Astrocyte (in vitro differentiated cells and primary cell): ENCODE results near the gene MS4A18. TPM values are rescaled to one million over a fixed set of nuclear protein-coding genes. Genes with fewer than 3 reads are reported as not detected.

Source experiments
- DNase-seq: peaks from one replicate; pipeline ENCODE4 v3.0.0-alpha.2; 2010; ENCODE audit warnings: low read depth
- FAIRE-seq: peaks from 2 replicates; lab custom pipeline; 2011; peaks lifted over from hg19 to GRCh38; lab: Jason Lieb, UNC
- H2AFZ ChIP-seq: 2 replicates; pipeline ENCODE4 v1.6.0; 2012; ENCODE audit warnings: low read depth, low read length, inconsistent platforms
- H3K27ac ChIP-seq: 2 replicates; pipeline ENCODE4 v1.5.1; 2011; ENCODE audit warnings: low read depth, low read length, inconsistent platforms
- H3K27me3 ChIP-seq: 2 replicates; pipeline ENCODE4 v1.6.0; 2011; ENCODE audit warnings: low read length, inconsistent platforms; ENCODE audit not compliant: insufficient read depth
- H3K36me3 ChIP-seq: 2 replicates; pipeline ENCODE4 v1.5.1; 2011; ENCODE audit warnings: low read length, inconsistent platforms; ENCODE audit not compliant: insufficient read depth
- H3K4me1 ChIP-seq: 2 replicates; pipeline ENCODE4 v1.5.1; 2011; ENCODE audit warnings: low read length, inconsistent platforms; ENCODE audit not compliant: insufficient read depth
- H3K4me2 ChIP-seq: 2 replicates; pipeline ENCODE4 v1.6.0; 2012; ENCODE audit warnings: low read length, inconsistent platforms
- H3K4me3 ChIP-seq: 2 replicates; pipeline ENCODE4 v1.5.1; 2011; ENCODE audit warnings: low read depth, mild to moderate bottlenecking, low read length, inconsistent platforms; ENCODE audit not compliant: insufficient read depth
- H3K79me2 ChIP-seq: 2 replicates; pipeline ENCODE4 v1.6.0; 2012; ENCODE audit warnings: mild to moderate bottlenecking, low read length, inconsistent platforms; ENCODE audit not compliant: insufficient read depth
- H3K9ac ChIP-seq: 2 replicates; pipeline ENCODE4 v1.6.0; 2012; ENCODE audit warnings: mild to moderate bottlenecking, low read length, inconsistent platforms
- H3K9me3 ChIP-seq: 2 replicates; pipeline ENCODE4 v1.5.1; 2012; ENCODE audit warnings: low read depth, mild to moderate bottlenecking, low read length, inconsistent platforms; ENCODE audit not compliant: insufficient read depth
- H4K20me1 ChIP-seq: 2 replicates; pipeline ENCODE4 v1.6.0; 2012; ENCODE audit warnings: low read length, inconsistent platforms; ENCODE audit not compliant: insufficient read depth
- H3K27ac Mint-ChIP-seq: one replicate; pipeline ENCODE4 v1.8.0; 2021; ENCODE audit warnings: mild to moderate bottlenecking, mixed read lengths; ENCODE audit not compliant: unreplicated experiment
- H3K27me3 Mint-ChIP-seq: one replicate; pipeline ENCODE4 v1.8.0; 2021; ENCODE audit warnings: low read depth, mixed read lengths; ENCODE audit not compliant: unreplicated experiment
- H3K36me3 Mint-ChIP-seq: one replicate; pipeline ENCODE4 v1.8.0; 2021; ENCODE audit warnings: low read depth, mixed read lengths; ENCODE audit not compliant: unreplicated experiment
- H3K4me1 Mint-ChIP-seq: one replicate; pipeline ENCODE4 v1.8.0; 2021; ENCODE audit warnings: low read depth, mixed read lengths; ENCODE audit not compliant: unreplicated experiment
- H3K4me3 Mint-ChIP-seq: one replicate; pipeline ENCODE4 v1.8.0; 2021; ENCODE audit warnings: mild to moderate bottlenecking, moderate library complexity, mixed read lengths; ENCODE audit not compliant: unreplicated experiment
- H3K9me3 Mint-ChIP-seq: one replicate; pipeline ENCODE4 v1.8.0; 2021; ENCODE audit warnings: mild to moderate bottlenecking, mixed read lengths; ENCODE audit not compliant: unreplicated experiment
- EZH2 ChIP-seq: IDR thresholded peaks from 2 replicates; pipeline ENCODE4 v1.6.1; 2012; ENCODE audit warnings: mild to moderate bottlenecking, low read length, inconsistent platforms; ENCODE audit not compliant: insufficient read depth
- total RNA-seq: library from RNA; stranded (reverse); gene quantifications from 2 replicates; pipeline ENCODE4 v1.2.1, GENCODE V29; 2021
- TF ChIP-seq, protein P1 (sequence below): IDR thresholded peaks from 2 replicates; pipeline ENCODE4 v1.5.1; 2011; ENCODE audit warnings: low read depth, mild to moderate bottlenecking, inconsistent platforms, low read length, moderate library complexity; ENCODE audit not compliant: insufficient read depth

Gene MS4A18
- total RNA-seq, 1 donor from 2014 or later, result not detected

DNA sequence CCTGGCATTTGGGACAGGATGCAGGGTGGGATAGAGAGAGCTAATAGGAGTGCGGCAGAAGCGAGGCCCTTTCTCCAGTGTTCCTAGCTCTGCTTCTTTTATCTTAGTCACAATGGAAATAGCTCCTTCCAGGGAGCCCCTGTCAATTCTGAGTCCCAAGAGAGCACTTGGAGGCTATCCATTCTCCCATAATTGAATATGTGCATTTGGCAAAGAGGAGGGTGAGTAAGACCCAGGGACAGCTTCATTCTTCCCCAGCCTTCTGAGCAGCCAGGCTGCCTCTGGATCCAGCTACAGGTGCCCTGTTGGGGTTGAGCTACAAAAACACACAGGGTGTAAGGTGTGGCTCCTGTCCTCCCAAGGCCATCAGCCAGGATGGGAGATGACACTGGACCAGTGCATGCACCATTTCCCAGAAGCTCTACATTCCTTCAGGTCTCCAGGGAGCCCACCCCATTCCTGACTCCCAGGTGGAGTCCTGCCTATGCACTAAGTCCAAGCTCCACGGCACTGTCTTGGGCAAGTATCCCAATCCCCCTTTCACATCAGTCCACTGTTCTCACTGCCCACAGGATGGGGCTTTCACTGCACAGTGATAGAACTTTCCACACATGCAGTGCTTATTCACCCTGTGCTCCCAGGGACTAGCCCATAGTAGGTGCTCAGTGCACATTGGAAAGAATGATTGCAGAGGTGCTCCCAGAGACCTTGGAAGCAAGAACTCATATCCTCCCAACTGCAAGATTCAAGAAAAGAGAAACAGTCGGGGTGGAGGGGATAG, 66.8 kb downstream of the MS4A18 start:
- no peak overlapping the region for H3K27ac Mint-ChIP-seq
- peaks cover 4% of the 10 kb centered on the region for H3K36me3 Mint-ChIP-seq
- no peak overlapping the region for H3K4me2 ChIP-seq
- DNase-seq (no peak), FAIRE-seq (no peak)
- H4K20me1 ChIP-seq, result no peaks in the 10 kb centered on the region
- no peaks in the 10 kb centered on the region for H3K79me2 ChIP-seq
- no peaks in the 10 kb centered on the region for H3K27me3 ChIP-seq
- no peak overlapping the region for H3K27ac ChIP-seq
- no peaks in the 10 kb centered on the region for H3K36me3 ChIP-seq
- H3K27me3 Mint-ChIP-seq, result peaks cover 36% of the 10 kb centered on the region
- H3K9ac ChIP-seq, result no peak overlapping the region
- H3K9me3 Mint-ChIP-seq, result peaks cover 26% of the 10 kb centered on the region
- H2AFZ ChIP-seq, result no peak overlapping the region
- no peak for TF ChIP-seq EZH2
- TF ChIP-seq, protein P1, sequence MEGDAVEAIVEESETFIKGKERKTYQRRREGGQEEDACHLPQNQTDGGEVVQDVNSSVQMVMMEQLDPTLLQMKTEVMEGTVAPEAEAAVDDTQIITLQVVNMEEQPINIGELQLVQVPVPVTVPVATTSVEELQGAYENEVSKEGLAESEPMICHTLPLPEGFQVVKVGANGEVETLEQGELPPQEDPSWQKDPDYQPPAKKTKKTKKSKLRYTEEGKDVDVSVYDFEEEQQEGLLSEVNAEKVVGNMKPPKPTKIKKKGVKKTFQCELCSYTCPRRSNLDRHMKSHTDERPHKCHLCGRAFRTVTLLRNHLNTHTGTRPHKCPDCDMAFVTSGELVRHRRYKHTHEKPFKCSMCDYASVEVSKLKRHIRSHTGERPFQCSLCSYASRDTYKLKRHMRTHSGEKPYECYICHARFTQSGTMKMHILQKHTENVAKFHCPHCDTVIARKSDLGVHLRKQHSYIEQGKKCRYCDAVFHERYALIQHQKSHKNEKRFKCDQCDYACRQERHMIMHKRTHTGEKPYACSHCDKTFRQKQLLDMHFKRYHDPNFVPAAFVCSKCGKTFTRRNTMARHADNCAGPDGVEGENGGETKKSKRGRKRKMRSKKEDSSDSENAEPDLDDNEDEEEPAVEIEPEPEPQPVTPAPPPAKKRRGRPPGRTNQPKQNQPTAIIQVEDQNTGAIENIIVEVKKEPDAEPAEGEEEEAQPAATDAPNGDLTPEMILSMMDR, result no peak
- H3K4me1 ChIP-seq, result peaks cover 13% of the 10 kb centered on the region
- H3K4me1 Mint-ChIP-seq, result peaks cover 14% of the 10 kb centered on the region
- H3K4me3 ChIP-seq, result no peak overlapping the region
- peaks cover 12% of the 10 kb centered on the region for H3K9me3 ChIP-seq
- no peak overlapping the region for H3K4me3 Mint-ChIP-seq

DNA sequence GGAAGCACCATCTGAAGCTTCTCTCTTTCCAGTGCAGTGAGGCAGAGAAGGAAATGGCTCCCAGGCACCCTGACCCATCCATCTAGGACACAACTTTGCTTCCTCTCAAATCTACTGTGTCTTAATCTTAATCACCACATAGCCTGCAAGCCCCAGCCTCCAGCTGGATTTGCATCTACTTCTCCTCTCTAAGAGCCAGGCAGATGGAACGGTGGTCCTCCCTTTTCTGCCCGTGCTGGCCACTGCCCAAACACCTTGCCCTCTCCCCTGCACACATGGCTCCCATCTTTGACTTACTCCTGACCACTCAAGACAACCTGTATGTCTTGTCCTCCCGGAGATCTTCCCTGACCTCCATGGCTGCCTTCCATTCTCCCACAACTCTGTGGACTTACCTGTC, 68.0 kb downstream of the MS4A18 start:
- Histone ChIP-seq H3K27ac (no peak overlapping the region), H3K79me2 (no peaks in the 10 kb centered on the region), H3K4me3 (no peak overlapping the region), H3K4me1 (peaks cover 2% of the 10 kb centered on the region), H3K4me2 (no peak overlapping the region), H4K20me1 (no peaks in the 10 kb centered on the region), H3K9me3 (peaks cover 12% of the 10 kb centered on the region), H2AFZ (no peak overlapping the region), H3K9ac (no peak overlapping the region), H3K27me3 (no peaks in the 10 kb centered on the region), H3K36me3 (no peaks in the 10 kb centered on the region)
- Mint-ChIP-seq H3K4me3 (no peak overlapping the region), H3K36me3 (peaks cover 4% of the 10 kb centered on the region), H3K27ac (no peak overlapping the region), H3K27me3 (peaks cover 38% of the 10 kb centered on the region), H3K4me1 (peaks cover 4% of the 10 kb centered on the region), H3K9me3 (peaks cover 31% of the 10 kb centered on the region)
- no peak for DNase-seq
- no peak for TF ChIP-seq EZH2
- TF ChIP-seq, protein P1, result no peak
- no peak for FAIRE-seq

Other genes with a start within 250 kb of the MS4A18 start
- gene MS4A12, start 231.9 kb upstream of the MS4A18 start, total RNA-seq, result 0.31 TPM in 1 of 2 replicates, not detected in the other
- not detected in 2 replicates for gene MS4A13, start 209.3 kb upstream of the MS4A18 start, total RNA-seq
- gene MS4A8, start 25.1 kb upstream of the MS4A18 start, total RNA-seq, result not detected in 2 replicates
- gene MS4A15, start 32.1 kb downstream of the MS4A18 start, total RNA-seq, result not detected in 2 replicates
- not detected in 2 replicates for gene MS4A10, start 60.6 kb downstream of the MS4A18 start, total RNA-seq
- gene CCDC86, start 117.4 kb downstream of the MS4A18 start, total RNA-seq, result 42.3 and 51.4 TPM in 2 replicates
- gene PTGDR2, start 131.2 kb downstream of the MS4A18 start, total RNA-seq, result not detected in 2 replicates
- 0.43 TPM in 1 of 2 replicates, not detected in the other for gene ZP1, start 142.8 kb downstream of the MS4A18 start, total RNA-seq
- gene PRPF19, start 181.9 kb downstream of the MS4A18 start, total RNA-seq, result 58.4 and 61.9 TPM in 2 replicates
- 72.8 and 72.9 TPM in 2 replicates for gene TMEM109, start 189.4 kb downstream of the MS4A18 start, total RNA-seq
- gene TMEM132A, start 199.7 kb downstream of the MS4A18 start, total RNA-seq, result 117 TPM in 2 replicates
- 66.3 and 87.8 TPM in 2 replicates for gene SLC15A3, start 227.5 kb downstream of the MS4A18 start, total RNA-seq
- gene CD6, start 247.0 kb downstream of the MS4A18 start, total RNA-seq, result 0.39 and 0.58 TPM in 2 replicates